CD4-positive, alpha-beta T cell treated with Interleukin-15 for 1 hour (primary cell): ENCODE measurements around the gene PLOD1.
A peak's percentile ranks its signal among the peaks of the same experiment; 100 is the strongest.

Experiments
- DNase-seq: peaks from one replicate; pipeline ENCODE4 v3.0.0-alpha.2; 2020

The PLOD1 gene

DNA sequence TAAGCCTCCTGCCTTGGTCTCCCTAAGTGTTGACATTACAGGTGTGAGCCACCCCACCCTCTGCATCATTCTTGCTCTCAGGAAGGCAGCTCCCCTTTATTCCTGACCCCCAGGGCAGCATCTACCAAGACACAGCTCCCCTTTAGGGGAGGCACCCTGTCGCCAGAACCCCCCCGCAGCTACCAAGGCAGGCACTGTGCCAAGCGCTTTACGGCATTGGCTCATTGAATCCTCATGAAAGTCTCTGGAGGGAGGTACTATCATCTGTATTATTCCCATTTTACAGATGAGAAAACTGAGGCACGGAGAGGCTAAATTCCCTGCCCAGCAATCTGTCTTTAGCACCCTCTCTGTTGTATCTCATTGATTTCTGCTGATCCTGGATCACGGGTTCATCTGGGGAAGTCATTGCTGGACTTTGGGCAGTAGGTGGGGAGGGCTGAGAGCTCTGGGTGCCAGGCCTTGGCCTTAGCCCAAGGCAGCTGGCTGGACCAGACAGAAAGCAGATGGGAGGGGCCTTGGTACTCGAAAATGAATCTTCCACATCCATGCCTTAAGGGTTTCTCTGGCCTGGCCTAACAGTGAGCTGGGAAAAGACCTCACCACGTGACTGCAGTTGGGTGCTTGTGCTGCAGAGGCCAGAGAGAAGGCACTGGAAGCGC, 5.9 kb downstream of the PLOD1 start:
- no peak for DNase-seq

DNA sequence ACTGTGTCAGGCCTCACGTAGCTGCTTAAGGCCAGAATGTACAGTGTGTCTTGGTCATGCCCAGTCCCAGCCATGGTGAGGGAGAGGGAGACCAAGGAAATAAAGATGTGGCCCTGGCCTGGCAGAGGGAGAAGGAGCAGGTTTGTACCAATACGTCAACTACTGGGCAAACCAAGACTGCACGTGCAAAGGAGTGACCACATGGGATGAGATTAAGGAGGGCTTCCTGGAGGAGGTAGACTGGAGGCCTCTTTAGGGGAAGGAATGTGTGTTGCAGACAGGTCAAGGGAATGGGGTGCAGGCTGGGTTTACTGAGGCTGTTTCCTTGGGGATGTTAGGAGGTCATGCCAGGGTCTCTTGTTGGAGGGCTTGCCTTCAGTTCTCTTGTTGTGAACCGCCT, 7.8 kb downstream of the PLOD1 start:
- DNase-seq: no peak

DNA sequence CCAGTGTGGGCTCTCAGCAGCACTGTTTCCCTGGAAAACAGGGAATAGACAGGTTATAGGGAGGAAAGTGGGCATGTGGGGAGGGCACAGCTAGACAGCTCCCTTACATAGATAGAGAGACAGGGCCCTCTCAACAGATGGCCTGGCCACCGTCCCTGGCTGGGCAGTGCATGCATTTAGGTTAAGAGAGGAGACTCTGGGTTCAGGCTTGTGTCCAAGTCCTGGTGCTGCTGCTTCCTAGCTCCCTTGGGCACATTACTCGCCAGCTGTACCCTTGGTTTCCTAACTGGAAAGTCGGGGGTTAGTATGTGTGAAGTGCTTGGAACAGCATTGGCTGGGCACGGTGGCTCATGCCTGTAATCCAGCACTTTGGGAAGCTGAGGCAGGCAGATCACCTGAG, 9.1 kb downstream of the PLOD1 start:
- DNase-seq: no peak

DNA sequence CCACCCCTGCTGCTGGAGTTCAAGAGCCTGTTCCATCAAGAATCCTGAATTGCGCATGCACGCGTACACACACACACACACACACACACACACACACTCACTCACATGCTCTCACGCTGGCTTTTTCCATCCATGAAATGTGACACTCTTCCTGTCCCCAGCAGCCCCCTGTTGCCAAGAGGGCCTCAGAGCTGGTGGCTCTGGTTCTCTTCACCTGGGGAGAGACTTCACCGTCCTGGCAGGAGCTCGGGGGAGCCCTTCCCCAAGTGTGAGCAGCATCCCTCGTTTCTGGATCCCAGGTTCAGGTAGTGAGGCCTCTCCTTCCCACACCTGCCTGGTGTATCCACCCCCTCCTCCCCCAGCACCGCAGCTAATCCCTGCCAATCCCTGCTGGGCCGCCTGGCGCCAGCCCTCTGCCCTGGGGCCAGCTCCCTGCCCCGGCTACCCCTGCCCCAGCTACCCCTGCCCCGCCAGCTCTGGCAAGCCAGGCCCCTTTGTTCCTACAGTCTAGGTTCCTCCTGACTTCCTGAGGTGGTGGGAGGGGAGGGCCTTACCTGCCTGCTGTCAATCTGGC, 9.9 kb downstream of the PLOD1 start:
- no peak for DNase-seq

DNA sequence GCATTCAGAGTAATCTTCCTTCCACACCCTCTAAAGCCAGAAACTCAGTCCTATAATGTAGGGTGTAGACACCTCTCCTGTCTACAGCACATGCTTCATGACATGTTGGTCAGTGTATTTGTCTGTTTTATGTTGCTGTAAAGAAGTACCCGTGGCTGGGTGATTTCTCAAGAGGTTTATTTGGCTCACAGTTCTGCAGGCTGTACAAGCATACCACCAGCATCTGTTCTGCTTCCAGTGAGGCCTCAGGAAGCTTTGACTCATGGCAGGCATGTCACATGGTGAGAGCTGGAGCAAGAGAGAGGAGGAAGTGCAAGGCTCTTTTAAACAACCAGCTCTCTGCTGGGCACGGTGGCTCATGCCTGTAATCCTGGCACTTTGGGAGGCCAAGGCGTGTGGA, 12.1 kb downstream of the PLOD1 start:
- DNase-seq: no peak

DNA sequence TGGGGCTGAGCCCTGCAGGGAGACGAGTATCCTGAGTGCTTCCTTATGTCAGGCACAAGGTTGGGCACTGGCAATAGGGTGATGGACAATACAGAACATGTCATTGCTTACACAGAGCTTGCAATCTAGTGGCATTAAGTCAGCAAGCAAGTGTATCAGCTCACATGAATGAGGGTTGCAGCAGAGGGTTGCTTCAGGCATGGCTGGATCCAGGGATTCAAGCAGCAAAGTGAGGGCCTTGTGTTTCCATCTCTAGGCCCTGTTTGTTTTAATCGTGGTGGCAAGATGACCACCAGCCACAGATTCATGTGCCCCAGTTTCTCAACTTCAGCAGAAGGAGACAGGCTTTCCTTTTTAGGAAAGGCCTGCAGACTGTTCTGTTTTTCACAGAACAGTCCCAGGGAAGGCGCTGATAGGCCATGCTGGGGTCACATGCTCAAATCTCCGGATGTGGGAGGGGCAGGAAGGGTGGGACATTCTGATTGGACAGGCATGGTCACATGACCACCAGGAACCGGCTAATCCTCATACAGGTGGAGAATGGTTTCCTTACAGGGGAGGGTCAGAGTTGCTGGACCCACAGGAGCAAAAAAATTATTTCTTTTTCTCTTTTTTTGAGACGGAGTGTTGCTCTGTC, 14.4 kb downstream of the PLOD1 start:
- no peak for DNase-seq

DNA sequence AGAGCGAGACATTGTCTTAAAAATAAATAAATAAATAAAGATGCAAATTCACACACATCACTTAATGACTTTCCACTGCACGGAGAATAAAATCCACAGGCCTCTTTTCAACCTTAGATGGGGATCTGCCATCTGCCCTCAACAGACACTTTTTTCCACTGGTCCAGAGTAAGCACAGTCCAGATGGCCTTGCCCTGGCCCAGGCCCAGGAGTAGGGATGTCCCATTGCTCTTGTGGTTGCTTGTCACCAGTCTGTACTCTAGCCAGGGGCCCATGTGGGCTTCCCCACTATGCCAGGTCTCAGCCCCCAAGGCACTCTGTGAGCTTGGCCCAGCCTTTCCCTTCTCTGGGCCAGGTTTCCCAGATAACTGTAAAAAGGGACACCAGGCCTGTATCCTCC, 17.4 kb downstream of the PLOD1 start:
- no peak for DNase-seq

DNA sequence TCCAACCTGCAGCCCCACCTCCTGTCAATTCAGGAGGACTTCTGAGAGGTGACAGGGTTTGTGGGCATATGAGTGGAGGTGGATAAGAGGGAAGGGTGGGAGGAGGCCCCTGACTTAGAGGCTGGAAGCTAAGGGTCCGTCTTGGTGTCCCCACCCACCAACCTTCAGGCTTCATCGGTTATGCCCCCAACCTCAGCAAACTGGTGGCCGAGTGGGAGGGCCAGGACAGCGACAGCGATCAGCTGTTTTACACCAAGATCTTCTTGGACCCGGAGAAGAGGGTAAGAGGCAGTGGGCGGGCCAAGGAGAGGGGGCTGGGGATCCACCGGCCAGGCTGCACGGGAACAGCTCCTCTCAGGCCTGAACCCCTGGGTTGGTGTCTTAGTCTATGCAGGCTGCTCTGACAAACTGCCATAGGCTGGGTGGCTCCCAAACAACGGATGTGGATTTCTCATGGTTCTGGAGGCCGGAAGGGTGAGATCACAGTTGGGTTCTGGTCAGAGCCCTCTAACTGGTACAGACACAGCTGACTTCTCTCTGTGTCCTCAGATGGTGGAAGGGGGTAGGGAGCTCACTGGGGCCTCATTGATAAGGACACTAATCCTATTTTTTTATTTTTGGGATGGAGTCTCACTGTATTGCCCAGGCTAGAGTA, 18.1 kb downstream of the PLOD1 start:
- no peak for DNase-seq

DNA sequence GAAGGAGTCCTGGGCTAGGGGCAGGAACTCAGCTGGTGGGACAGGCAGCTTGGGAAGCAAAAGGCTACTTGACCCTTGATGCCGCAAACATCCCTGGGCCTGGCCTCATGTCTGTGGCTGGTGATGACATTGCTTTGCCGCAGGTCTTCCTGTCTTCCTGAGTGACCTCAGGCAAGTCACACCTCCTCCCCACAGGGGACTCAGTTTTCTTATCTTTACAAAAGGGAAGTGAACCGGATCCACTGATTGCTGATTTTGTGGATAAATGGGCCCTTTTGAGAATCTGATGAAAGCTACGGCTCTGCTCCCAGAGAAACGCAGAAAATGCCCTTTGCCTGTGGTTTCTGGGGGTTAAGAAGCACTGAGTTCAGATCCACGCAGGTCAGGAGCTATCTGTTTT, 20.7 kb downstream of the PLOD1 start:
- no peak for DNase-seq

DNA sequence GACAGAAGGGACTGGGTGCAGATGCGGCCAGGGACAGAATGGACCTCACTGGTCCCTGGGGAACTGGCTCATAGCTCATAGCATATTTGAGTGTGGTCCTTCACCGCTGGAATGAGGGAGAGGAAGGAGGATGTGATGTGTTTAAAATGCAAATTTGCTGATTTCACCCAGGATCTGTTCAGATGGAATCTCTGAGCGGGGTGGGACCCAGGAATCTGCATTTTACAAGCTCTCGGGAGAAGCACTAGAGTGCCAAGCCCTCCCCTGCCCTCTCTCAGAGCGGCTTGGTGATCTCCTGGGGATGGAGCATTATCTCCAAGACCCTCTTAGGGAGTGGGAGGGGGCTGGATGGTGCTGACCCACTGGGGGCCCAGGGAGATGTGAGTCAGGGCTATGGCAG, 22.9 kb downstream of the PLOD1 start:
- DNase-seq: no peak

DNA sequence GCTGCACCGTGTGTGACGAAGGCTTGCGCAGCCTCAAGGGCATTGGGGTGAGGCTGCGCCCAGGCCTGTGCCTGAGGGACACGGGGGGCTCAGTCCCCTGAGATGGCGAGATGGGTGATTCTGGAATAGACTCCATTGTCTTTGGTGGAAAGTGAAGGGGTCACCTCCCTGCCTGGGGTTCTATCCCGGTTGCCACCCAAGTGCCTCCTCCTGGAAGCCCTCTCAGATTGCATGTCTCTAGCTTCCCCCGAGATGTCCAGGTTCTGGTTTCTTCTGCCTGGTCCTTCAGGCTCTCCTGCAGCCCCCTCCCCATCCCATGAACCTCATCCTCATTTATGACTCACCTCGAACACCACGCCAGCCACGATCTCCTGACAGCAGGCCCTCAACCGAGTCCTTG, 23.4 kb downstream of the PLOD1 start:
- DNase-seq: no peak

DNA sequence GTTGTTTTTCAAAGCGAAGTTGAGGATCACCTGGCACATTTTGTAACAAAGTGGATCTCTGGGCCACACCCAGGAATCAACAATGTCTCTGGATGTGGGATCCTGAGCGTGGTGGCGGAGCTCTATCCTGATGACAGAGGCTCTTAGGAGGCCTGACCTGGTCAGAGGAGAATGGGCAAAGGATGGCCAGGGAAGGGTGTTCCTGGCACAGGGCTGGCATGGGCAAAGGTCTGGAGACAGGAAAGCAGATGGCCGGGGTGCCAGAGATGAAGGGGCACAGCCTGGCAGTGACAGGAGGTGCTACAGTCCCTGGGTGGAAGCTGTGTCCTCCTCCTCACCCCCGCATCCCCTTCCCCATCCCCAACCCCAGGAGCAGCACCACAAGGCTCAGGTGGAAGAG, 25.8 kb downstream of the PLOD1 start:
- DNase-seq: no peak

DNA sequence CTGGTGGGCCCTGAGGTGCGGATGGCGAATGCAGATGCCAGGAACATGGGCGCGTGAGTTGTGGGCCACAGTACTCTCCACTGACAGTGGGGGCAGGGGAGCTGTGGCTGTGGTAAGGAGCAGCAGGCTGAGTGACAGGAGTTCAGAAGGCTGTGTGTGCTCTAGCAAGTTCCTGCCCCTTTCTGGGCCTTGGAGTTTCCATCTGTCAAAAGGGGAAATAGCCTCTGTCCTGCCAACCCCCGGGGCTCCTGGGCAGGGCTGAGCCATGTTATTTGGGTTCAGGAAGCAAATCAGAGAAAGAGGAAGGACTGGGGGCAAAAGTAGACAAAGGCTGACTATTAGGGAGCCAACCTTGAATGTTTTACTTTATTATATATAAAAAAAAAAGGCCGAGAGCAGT, 26.2 kb downstream of the PLOD1 start:
- DNase-seq: peak; percentile 53

DNA sequence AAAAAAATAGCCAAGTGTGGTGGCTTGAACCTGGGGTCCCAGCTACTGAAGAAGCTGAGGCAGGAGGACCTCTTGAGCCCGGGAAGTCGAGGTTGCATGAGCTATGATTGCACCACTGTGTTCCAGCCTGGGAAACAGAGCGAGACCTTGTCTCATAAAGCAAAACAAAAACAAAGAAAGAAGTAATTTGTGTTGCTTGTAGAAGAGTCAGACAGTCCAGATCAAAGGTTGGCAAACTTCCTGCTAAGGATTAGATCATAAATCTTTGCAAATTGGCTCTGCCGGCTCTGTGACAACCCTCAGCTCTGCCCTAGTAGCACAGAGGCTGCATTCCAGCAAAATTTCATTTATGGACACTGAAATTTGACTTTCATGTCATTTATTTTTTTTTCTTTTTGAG, 26.7 kb downstream of the PLOD1 start:
- no peak for DNase-seq

DNA sequence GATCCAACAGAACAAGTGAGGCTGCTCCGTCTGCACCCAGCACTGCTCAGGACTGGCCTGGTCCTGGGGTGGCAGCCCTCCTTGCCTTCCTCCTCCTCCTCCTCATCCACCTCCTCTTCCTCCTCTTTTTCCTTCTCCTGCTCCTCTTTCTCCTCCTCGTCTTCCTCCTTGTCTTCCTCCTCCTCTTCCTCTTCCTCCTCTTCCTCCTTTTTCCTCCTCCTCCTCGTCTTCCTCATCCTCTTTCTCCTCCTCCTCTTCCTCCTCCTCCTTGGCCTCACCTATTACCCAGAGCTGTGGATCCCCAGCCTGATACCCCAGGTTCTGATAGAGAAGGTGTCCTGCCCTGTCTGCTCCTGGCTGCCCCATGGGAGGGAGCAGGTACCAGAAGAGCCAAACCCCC, 29.1 kb downstream of the PLOD1 start:
- DNase-seq: no peak

DNA sequence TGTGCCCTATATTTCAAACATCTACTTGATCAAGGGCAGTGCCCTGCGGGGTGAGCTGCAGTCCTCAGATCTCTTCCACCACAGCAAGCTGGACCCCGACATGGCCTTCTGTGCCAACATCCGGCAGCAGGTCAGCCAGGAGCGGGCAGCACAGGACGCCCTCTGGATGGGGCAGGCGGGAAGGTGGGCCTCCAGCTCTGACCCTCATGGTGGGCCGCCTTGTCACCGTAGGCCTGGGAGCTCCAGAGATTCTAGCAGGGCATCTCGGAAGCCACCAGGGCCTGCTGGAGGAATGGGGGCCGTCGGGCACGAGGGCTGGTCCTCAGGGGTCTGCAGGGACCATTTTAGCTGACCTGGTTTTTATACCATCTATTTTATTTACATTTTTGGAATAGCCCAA, 30.1 kb downstream of the PLOD1 start:
- no peak for DNase-seq

DNA sequence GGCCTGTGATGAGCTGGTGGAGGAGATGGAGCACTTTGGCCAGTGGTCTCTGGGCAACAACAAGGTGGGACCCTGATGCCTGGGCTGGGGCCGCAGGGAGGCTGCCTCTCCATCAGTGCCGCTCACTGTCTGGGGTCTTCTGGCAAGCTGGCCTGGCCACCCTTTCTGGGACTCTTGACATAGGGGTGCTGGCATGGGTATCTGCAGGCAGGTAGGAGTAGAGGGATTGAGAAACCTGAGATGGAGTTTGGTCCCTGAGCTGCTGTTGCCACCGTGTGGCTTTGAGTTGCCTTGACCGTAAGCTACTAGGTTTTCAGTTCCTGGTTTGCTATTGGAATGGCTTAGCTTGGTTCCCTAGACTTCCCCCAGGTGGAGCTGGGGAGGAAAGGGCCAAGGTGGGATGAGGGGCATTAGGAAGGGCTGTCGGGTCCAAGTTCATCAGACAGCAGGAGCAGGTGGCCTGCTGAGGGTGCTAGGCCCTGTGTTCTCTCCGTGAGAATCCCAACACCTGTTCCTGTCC, 32.6 kb downstream of the PLOD1 start:
- peak; percentile 26 for DNase-seq

DNA sequence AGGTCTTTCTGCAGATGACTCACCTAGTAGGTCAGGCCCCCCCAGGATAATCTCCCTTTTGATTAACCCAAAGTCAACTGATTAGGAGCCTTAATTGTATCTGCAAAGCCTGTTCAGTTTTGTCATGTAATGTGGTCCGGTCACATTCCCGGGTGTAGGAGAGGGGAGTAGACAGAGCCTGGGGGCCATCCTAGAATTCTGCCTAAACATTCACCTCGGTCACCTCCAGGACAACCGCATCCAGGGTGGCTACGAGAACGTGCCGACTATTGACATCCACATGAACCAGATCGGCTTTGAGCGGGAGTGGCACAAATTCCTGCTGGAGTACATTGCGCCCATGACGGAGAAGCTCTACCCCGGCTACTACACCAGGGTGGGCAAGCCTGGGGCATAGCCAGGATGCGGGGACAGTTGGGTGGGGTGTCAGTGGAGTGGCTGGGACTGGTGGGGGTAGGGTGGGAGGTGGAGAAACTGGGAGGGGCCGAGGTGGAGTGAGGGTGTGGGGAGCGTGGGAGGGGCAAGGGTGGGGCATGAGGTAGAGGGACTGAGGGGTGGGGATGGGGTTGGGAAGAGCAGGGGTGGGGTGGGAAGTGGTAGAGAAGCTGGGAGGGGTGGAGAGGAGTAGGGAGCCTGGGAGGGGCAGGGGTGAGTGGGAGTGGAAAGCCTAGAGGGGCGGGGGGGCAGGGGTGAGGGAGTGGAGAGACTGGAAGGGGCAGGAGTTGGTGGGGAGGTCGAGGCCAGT, 36.1 kb downstream of the PLOD1 start:
- DNase-seq: no peak

DNA sequence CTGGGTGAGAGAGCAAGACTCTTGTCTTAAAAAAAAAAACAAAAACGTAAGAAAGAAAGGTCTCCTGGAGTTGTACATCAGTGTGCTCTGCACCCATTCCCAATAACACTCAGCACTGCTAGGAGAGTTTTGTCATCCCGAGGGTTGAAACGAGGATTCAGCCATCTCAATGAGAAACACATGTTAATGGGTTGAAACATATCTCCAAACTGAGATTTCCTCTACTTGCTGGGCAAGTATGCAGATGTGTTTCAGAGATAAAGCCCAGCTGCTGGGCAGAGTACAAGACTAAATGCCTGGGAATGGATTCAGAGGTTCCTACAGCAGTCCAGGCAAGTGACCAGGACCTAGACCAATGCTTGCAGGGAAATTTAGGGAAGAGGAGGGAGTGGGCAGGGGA, 43.1 kb downstream of the PLOD1 start:
- no peak for DNase-seq

DNA sequence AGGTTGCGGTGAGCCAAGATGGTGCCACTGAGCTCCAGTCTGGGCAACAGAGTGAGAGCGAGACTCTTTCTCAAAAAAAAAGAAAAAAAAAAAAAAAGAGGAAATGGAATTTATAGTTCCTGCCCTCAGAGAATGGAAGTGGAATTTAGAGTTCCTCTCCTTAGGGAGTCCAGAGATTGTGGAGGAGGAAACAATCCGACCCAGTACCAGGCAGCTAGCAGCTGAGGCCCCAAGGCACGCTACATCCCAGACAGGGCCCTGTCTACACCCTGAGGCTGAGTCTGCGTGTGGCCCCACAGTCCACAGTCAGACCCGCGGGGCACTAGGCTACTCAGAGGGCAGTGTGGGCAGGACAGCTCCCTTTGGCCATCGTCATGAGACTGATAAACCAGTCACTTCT, 43.8 kb downstream of the PLOD1 start:
- DNase-seq: no peak

DNA sequence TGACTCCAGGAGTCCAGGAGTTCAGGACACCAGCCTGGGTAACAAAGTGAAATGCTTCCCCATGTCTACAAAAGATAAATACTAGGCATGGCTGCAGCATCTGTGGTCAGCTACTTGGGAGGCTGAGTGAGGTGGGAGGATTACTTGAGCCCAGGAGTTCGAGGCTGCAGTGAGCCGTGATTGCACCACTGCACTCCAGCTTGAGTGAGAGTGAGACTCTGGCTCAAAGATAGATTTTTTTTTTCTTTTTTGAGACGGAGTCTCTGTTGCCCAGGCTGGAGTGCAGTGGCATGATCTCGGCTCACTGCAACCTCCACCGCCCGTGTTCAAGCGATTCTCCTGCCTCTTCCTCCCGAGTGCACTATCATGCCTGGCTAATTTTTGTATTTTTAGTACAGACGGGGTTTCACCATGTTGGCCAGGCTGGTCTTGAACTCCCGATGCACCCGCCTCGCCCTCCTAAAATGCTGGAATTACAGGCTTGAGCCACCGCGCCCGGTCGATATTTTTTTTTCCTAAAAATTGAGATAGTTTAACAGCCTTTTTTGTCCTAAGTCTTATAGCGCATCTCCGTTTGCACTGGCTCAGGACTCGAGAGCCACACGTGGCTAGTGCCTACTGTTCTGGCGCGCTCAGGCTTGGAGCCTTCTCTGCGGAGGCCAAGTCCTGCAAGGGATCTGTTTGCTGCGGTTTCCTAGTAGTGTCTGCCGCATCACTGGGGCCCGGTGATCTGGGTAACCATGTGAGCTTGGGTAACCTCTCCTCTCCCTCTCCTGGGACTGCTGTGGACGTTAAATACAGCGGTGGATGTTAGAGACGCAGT, 44.7 kb downstream of the PLOD1 start:
- DNase-seq: no peak
